Tibial nerve (tissue), 4 donors: Measurements from ENCODE around the gene CALML4.

ENCODE experiments used
- CTCF ChIP-seq, 5 experiments: fragments of 200-600 bp in 3 of 5; fragments of 450-650 bp in 2 of 5; sonication (generic) in 3 of 5; IDR thresholded peaks; one replicate each; pipeline ENCODE4 v1.5.1; 2016 to 2019; ENCODE audit warnings: antibody characterized with exemption in 5 of 5, mild to moderate bottlenecking in 3 of 5, moderate library complexity in 2 of 5
- EP300 ChIP-seq, 2 donors: sonication (generic); formaldehyde crosslinking; IDR thresholded peaks; one replicate each; pipeline ENCODE4 v1.6.1; 2017; ENCODE audit warnings: antibody characterized with exemption in 2 of 2, mild to moderate bottlenecking in 1 of 2

- no peak for TF ChIP-seq CTCF (IDR thresholded peaks at IDR 0.05)
- no peak for TF ChIP-seq EP300 (IDR thresholded peaks at IDR 0.05)
These were observed 23.2 kb upstream of the CALML4 start for GRCh38 chr15:68228143-68228970.
